Amniotic epithelial cell (primary cell): Measurements from ENCODE around the gene MINDY3.
"Not testable (repeated sequence)": the region's sequence is repeated elsewhere in the genome, so short reads cannot be mapped to it uniquely, and the experiment has no call there.

Source experiments
- DNase-seq: peaks from one replicate; pipeline ENCODE4 v3.0.0-alpha.2; 2010; ENCODE audit warnings: low read depth

The MINDY3 gene

GRCh38 chr10:15859906-15860691, at the start of gene MINDY3:
TSS of gene MINDY3 (minus strand) at chr10:15860507. CDS start at chr10:15860299, 208 bp downstream.
- peak; percentile 78 for DNase-seq

DNA sequence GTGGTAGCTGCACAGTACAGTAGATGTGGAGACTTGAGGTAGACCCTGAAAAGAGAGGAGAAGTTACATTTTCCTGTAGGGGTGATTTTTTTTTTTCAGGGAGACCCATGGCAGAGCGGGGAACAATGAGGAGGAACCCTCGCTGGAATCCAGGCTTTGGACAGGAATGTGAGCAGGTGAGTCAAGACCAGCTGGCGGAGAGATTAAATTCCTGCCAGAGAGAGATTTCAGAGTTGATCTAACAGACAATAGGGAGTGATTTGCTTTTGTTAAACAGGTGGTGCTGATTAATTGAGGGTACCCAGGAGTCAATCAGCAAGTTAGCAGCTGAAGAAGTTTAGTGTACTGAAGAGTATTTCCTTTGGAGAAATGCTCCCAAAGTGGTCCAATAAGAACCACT, 41.6 kb upstream of the MINDY3 start:
- no peak for DNase-seq

DNA sequence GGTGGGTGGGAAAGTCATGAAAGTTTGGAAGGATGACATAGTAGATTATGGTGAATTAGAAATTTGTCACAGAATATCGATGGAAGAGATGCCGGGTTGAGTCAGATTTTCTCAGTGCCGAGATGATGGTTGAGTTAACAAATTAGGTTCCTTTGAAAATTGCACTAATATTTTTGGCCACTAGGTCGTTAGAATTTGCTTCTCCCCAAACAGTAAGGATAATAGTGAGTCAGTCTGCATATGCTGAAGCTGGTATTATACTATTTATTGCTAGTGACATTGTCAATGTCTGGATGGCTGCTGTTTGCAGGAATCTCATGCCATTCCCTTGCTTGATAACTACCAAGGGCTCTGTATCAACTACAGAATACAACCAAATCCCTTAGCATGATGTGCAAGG, 37.7 kb upstream of the MINDY3 start:
- DNase-seq: peak; percentile 29

DNA sequence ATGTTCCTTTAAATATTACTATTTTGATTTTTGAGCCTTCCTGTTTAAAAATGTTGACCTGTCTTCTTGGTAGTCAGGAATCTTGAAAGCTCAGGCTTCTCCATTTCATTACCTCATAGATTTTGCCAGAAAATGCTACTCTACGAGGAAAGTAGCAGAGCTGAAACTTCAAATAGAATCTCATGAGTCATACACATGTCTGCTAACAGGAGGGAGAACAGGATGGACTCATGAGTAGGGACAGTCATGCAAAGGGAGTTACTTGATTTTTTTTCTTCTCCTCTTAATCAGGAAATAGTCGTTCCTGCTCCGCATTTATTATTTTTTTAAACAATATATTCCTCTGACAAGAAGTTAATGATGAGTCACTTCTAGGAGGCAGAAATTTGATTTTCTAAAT, 37.0 kb upstream of the MINDY3 start:
- DNase-seq: peak; percentile 31

- no peak for DNase-seq
These were observed 36.3 kb upstream of the MINDY3 start for GRCh38 chr10:15896654-15897053.

DNA sequence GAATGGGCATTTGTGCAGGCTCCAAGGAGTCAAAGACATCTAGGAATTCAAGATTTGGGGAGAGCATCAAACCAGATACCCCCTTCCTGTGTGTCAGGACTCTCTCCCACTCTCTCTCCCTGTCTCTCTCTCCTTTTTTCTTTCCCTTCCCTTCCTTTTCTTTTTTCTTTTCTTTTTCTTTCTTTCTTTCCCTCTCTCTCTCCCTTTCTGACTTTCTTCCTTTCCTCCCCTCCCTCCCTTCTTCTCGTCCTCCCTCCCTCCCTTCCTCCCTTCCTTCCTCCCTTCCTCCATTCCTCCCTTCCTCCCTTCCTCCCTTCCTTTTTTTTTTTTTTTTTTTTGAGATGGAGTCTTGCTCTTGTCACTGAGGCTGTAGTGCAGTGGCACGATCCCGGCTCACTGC, 24.1 kb upstream of the MINDY3 start:
- DNase-seq: no peak

DNA sequence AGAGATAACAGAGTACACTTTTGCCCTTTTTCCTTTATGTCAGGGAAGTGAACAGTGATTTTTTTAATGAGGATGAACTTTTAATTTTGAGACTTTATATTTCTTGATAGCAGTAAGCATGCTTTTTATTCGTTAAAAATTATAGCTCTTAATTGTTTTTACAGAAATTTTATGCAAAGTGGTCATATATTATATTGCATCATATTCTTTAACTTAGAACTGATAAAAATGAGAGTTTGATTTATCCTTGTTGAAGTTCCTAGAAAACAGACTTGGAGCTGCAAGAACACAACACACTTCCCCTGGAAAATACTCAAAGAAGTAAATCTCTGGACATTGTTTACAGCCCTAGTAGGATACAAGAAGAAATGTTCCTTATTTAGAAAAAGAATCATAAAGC, 21.2 kb upstream of the MINDY3 start:
- no peak for DNase-seq

- no peak for DNase-seq
These were observed 19.4 kb upstream of the MINDY3 start for GRCh38 chr10:15879663-15880062.

GRCh38 chr10:15879058-15879457, 18.8 kb upstream of the MINDY3 start:
- DNase-seq: peak; percentile 44

- peak; percentile 10 for DNase-seq
These were observed 17.7 kb upstream of the MINDY3 start for GRCh38 chr10:15877836-15878576.

DNA sequence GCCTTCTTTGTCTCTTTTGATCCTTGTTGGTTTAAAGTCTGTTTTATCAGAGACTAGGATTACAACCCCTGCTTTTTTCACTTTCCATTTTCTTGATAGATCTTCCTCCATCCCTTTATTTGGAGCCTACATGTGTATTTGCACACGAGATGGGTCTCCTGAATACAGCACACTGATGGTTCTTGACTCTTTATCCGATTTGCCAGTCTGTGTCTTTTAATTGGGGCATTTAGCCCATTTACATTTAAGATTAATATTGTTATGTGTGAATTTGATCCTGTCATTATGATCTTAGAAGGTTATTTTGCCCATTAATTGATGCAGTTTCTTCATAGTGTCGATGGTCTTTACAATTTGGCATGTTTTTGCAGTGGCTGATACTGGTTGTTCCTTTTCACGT, 16.0 kb upstream of the MINDY3 start:
- DNase-seq: not testable (repeated sequence)

- not testable (repeated sequence) for DNase-seq
These were observed 12.3 kb upstream of the MINDY3 start for GRCh38 chr10:15872645-15873044.

DNA sequence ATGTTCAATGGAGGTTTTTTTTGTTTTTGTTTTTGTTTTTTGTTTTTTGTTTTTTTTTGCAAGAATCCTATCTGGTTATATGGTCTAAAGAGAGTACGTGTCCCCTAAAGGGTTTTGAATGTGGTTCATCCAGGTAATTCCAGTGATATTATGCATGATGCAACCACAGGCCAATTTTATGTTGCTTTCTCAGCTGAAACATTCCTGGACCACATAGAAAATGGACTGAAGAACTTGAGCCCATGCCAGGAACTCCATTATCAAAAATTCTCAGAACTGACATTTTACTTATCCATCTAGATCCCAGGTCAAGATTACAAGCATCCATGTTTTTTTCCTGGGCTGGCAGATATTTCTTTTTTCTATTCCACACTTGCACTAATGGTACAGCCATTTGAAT, 11.5 kb upstream of the MINDY3 start:
- no peak for DNase-seq

DNA sequence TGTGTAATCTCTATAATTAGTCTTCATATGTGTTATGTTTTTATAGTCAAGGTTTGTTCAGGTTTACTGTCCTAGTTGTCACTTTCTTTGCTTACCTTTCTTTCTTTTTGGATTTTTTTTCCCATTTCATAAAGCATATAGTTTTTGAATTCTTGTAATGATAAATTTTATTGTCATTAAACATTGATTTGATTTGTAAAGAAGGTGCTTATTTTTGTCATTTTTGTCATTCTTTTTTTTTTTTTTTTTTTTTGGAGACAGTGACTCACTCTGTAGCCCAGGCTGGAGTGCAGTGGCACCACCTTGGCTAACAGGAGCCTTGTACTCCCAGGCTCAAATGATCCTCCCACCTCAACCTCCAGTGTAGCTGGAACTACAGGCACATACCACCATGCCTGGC, 9.6 kb upstream of the MINDY3 start:
- no peak for DNase-seq

- DNase-seq: no peak
These were observed 7.7 kb upstream of the MINDY3 start for GRCh38 chr10:15868006-15868405.

- no peak for DNase-seq
These were observed 5.0 kb upstream of the MINDY3 start for GRCh38 chr10:15865304-15865703.

DNA sequence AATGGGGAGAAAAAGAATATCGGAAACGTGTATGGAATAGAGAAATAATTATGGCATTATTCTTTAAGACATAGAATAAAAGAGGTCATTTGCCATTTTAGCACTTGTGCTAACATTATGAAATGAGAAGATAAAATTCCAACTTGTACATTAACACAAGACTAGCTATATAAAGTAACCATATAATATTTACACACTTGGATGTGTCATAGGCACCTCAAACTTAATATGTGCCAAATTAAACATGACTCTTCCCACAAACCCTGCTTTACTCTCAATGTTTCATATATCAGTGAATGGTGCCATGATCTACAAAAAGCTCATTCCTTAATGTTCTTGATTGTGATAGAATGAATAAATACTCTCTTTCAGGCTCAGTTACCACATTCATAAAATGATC, 4.1 kb upstream of the MINDY3 start:
- DNase-seq: no peak

GRCh38 chr10:15863733-15864132, 3.4 kb upstream of the MINDY3 start:
- DNase-seq: no peak

DNA sequence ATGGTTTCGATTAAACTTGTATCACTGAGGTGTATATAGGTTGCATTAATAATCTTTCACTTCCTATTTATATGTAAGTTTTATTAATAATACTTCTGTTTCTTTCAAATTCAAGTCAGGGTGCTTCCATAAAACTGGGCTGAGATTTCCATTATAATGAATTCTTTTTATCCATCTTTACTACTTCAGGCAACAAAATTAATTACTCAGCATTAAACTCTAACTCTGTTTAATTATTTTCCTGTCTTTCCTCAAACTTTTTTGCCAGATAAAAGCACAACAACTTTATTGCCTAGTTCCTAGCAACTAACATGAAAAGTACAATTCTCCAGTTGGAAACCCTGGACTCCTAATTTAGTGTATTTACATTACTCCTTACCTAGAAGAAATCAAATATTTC, 3.0 kb upstream of the MINDY3 start:
- DNase-seq: no peak

DNA sequence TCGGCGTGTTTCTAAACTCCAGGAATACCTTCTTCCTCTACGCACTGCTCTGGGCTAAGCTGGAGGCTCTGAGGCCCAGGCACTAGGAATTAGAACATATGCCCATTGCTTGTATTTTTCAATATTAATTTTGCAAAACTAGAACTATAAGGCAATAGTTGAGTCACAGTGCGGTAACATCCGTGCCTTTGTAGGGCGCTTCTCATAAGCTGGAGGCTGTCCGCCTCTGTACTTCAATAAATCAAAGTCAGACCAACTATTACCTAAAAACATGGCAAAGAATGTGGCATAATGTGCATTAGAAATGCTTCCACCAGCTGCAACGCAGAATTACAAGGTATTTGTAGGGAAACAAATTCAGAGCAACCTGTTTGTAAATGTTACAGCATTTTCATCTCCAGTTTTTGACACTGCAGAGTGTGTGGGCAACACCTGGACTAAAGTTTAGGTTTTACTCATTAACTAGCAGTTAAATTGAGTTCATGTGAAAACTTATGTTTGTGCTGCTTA, 440 bp upstream of the MINDY3 start:
- DNase-seq: no peak

- DNase-seq: no peak
These were observed 800 bp downstream of the MINDY3 start for GRCh38 chr10:15859509-15859905.

- DNase-seq: no peak
These were observed 1.4 kb downstream of the MINDY3 start for GRCh38 chr10:15858861-15859281.

DNA sequence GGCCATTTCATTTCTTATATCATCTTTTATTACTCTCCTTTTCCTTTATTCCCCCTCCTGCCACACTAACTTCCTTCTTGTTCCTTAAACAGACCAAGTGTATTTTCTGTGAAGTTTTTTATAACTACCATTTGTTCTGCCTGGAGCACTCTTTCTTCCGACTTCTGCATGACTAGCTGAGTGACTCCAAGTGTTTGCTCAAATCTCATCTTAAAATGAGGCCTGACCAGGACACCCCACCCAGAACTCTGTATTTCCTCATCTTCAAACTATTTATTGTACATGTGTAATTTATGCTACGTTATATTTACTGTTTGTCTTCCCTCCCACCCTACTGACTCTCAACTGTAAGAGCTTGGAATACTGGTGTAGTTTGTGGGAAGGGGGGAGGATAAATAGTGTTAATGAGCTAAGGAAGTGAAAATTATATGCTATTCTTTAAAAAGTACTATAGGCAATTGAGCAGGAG, 3.2 kb downstream of the MINDY3 start:
- DNase-seq: no peak
